ENCODE results near the gene SFTPA2. TPM values are rescaled to one million over a fixed set of nuclear protein-coding genes. Genes with fewer than 3 reads are reported as not detected.
"Not testable (repeated sequence)": the region's sequence is repeated elsewhere in the genome, so short reads cannot be mapped to it uniquely, and the experiment has no call there.

SFTPA2 gene
- total RNA-seq, 1 donor from 2014 or later, result not detected

DNA sequence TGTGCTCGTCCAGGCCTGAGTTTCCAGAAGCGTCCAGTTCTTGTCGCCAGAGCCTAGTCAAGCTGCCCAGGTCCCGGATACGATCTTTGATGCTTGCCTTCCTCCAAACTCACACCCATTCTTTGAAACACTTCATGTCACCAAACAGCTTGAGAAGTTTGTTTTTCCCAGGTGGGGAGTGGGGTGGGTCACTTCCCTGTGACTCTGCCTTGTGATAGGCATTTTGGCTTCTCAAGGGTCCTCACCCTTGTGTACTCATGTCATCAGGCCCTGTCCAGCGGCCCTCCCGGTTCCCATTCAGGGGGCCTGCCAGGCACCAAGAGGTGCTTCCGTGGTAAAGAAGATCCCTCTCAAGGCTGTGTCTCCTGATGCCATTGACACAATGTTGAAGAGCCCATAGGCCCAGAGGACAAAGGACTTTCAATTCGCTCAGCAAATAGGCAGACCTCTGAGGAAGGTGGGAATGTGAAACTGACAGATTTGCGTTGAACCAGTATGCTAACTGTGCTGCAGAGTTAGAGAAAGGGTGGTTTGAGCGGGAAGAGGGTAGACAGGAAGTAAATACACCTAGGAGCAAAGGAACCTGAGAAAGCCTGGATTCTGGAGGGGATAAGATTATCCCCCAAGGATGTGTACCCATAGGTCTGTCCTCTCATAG, 25.8 kb upstream of the SFTPA2 start:
- TF ChIP-seq, protein P1, sequence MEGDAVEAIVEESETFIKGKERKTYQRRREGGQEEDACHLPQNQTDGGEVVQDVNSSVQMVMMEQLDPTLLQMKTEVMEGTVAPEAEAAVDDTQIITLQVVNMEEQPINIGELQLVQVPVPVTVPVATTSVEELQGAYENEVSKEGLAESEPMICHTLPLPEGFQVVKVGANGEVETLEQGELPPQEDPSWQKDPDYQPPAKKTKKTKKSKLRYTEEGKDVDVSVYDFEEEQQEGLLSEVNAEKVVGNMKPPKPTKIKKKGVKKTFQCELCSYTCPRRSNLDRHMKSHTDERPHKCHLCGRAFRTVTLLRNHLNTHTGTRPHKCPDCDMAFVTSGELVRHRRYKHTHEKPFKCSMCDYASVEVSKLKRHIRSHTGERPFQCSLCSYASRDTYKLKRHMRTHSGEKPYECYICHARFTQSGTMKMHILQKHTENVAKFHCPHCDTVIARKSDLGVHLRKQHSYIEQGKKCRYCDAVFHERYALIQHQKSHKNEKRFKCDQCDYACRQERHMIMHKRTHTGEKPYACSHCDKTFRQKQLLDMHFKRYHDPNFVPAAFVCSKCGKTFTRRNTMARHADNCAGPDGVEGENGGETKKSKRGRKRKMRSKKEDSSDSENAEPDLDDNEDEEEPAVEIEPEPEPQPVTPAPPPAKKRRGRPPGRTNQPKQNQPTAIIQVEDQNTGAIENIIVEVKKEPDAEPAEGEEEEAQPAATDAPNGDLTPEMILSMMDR (IDR thresholded peaks at IDR 0.05), result no peak
- Histone ChIP-seq H3K27me3 (no peaks in the 10 kb centered on the region), H3K27ac (no peak overlapping the region), H3K4me1 (no peaks in the 10 kb centered on the region), H3K9me3 (no peaks in the 10 kb centered on the region), H3K36me3 (no peaks in the 10 kb centered on the region), H3K4me3 (no peak overlapping the region)
- intact Hi-C loops (cut with DNase I), result no loop called here
- no peak for DNase-seq (ENCODE audit: low spot score in 2 of 2)

DNA sequence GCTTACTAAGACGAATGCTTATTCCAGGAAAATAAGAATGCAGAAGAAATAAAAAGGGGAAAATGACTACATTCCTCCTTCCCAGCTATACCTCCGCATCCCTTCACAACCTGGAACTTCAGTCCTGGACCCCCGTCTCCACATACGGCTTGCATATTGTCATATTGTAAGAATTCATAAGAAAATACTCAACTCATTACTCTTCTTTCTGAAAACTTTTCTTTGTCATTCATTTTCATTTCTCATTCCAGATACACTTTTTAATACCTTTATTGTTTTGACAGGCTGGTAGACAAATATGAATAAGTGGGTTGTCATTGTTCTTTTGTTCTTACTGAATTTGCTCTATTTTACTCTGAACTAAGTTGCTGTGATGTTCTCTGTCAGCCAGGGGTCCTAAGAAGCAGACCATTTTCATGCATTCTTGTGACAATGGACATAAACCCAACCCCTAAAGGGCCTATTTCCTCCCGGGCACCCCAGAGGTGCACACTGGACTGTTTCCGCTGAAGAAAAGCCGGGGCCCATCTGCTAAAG, 23.3 kb upstream of the SFTPA2 start:
- intact Hi-C loops (cut with DNase I), result no loop called here
- Histone ChIP-seq H3K27me3 (no peaks in the 10 kb centered on the region), H3K4me1 (no peaks in the 10 kb centered on the region), H3K4me3 (no peak overlapping the region), H3K9me3 (no peaks in the 10 kb centered on the region), H3K27ac (no peak overlapping the region), H3K36me3 (no peaks in the 10 kb centered on the region)
- DNase-seq (ENCODE audit: low spot score in 2 of 2), result no peak
- TF ChIP-seq, protein P1 (IDR thresholded peaks at IDR 0.05), result no peak

DNA sequence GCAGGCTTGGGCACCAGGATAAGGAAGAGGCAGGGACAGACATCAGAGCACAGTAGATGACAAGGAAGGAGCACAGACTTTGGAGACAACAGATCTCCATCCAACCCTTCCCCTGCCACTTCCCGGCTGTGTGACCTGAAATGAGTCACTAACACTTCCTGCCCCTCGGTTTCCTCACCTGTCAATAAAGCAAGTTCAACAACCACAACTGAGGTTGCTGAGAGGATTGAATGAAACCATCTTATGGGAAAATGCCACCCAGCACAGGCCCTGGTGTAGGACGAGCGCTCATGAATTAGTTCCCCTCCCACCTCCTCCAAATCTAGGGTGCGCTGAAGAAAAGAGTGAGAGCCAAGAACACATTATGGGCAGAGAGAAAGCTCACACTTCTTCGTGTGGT, 22.7 kb upstream of the SFTPA2 start:
- intact Hi-C loops (cut with DNase I); H3K27ac ChIP-seq: not testable (repeated sequence)

DNA sequence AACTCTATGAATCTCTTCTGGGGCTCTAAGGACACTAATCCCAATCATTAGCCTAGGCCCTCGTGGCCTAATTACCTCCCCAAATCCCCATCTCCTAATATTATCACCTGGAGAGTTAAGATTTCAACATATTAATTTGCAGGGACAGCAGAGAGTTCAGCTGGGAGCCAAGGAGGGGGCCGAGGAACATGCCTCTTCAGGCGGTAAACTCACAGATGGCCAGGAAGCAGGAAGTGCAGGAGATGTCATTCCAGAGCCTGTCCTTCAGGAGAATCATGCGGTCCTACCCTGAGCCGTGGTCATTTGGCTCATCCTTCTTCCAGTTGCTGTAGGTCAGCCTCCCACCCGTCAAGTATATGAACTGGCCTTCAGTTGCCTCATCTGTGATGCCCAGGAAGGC, 21.9 kb upstream of the SFTPA2 start:
- no peaks in the 10 kb centered on the region for H3K4me1 ChIP-seq
- intact Hi-C loops (cut with DNase I), result no loop called here
- H3K27ac ChIP-seq, result no peak overlapping the region
- H3K36me3 ChIP-seq, result no peaks in the 10 kb centered on the region
- no peaks in the 10 kb centered on the region for H3K9me3 ChIP-seq
- H3K4me3 ChIP-seq, result no peak overlapping the region
- no peaks in the 10 kb centered on the region for H3K27me3 ChIP-seq
- DNase-seq (ENCODE audit: low spot score in 2 of 2), result no peak
- TF ChIP-seq, protein P1 (IDR thresholded peaks at IDR 0.05), result no peak

More for the DNA sequence above, 22.7 kb upstream of the SFTPA2 start:
- not testable (repeated sequence) for H3K9me3 ChIP-seq; H3K4me1 ChIP-seq; DNase-seq (ENCODE audit: low spot score in 2 of 2); H3K27me3 ChIP-seq; H3K36me3 ChIP-seq; H3K4me3 ChIP-seq

DNA sequence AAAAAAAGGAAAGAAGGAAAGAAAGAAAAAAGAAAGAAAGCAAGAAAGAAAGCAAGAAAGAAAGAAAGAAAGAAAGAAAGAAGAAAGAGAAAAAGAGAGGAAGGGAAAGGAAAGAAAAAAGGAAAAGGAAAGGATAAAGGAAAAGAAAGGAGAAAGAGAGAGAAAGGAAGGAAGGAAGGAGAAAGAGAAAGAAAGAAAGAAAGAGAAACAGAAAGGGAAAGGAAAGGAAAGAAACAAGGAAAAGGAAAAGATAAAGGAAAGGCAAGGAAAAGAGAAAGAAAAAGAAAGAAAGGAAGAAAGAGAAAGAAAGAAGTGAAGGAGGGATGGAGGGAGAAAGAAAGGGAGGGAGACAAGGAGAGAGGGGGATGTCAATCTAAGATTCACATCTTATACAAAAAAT, 20.8 kb upstream of the SFTPA2 start:
- Histone ChIP-seq H3K9me3 (no peaks in the 10 kb centered on the region), H3K4me1 (no peaks in the 10 kb centered on the region), H3K36me3 (no peaks in the 10 kb centered on the region), H3K27ac (no peak overlapping the region), H3K27me3 (no peaks in the 10 kb centered on the region), H3K4me3 (no peak overlapping the region)
- DNase-seq (ENCODE audit: low spot score in 2 of 2), result no peak
- intact Hi-C loops (cut with DNase I), result no loop called here
- TF ChIP-seq, protein P1 (IDR thresholded peaks at IDR 0.05), result no peak

DNA sequence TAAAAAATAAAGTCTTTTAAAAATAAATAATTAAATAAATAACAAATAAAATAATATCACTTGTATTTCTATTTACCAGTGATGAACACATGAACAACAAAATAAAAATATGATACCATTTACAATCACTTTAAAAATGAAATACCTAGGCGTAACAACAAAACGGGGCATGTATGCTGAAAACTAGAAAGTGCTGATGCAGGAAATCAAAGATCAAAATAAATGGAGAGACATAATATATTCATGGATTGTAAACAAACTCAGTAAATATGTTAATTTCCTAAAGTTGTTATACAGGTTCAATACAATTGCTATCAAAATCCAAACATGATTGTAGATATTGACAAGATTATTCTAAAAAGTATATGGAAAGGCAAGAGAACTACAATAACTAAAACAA, 19.2 kb upstream of the SFTPA2 start:
- Histone ChIP-seq H3K9me3 (no peaks in the 10 kb centered on the region), H3K27ac (no peak overlapping the region), H3K27me3 (no peaks in the 10 kb centered on the region), H3K4me3 (no peak overlapping the region), H3K36me3 (no peaks in the 10 kb centered on the region), H3K4me1 (no peaks in the 10 kb centered on the region)
- DNase-seq (ENCODE audit: low spot score in 2 of 2), result no peak
- intact Hi-C loops (cut with DNase I), result no loop called here
- TF ChIP-seq, protein P1 (IDR thresholded peaks at IDR 0.05), result no peak

DNA sequence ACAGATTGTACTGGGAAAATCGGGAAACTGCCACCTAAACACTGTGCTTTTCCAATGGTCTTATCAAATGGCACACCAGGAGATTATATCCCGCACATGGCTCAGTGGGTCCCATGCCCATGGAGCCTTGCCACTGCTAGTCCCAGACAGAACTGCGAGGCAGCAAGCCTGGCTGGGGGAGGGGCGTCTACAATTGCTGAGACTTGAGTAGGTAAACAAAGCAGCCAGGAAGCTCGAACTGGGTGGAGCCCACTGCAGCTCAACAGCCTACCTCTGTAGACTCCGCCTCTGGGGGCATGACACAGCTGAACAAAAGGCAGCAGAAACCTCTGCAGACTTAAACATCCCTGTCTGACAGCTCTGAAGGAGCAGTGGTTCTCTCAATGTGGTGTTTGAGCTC, 10.4 kb upstream of the SFTPA2 start:
- H3K27me3 ChIP-seq; H3K9me3 ChIP-seq; DNase-seq (ENCODE audit: low spot score in 2 of 2); H3K4me1 ChIP-seq; intact Hi-C loops (cut with DNase I); H3K27ac ChIP-seq; H3K4me3 ChIP-seq; H3K36me3 ChIP-seq: not testable (repeated sequence)
